GM21515 (cell line): ENCODE results near the gene CELSR2.
"Not testable (repeated sequence)": the region's sequence is repeated elsewhere in the genome, so short reads cannot be mapped to it uniquely, and the experiment has no call there.

ENCODE experiments used
- ATAC-seq: cut with Tn5 transposase; IDR thresholded peaks from one replicate; pipeline ENCODE4 v1.9.1; 2021; ENCODE audit not compliant: unreplicated experiment

The CELSR2 gene

GRCh38 chr1:109274533-109275476 is 25.5 kb downstream of the CELSR2 start:
- no peak for ATAC-seq

GRCh38 chr1:109275706-109276345 is 26.5 kb downstream of the CELSR2 start:
- ATAC-seq, result no peak

- peak; percentile 79 for ATAC-seq
Observed at GRCh38 chr1:109277434-109278204, 28.3 kb downstream of the CELSR2 start.

- no peak for ATAC-seq
Observed at GRCh38 chr1:109279615-109280278, 30.4 kb downstream of the CELSR2 start.

GRCh38 chr1:109280862-109281261 is 31.5 kb downstream of the CELSR2 start:
- no peak for ATAC-seq

GRCh38 chr1:109281680-109282496 is 32.5 kb downstream of the CELSR2 start:
- ATAC-seq, result no peak

GRCh38 chr1:109282497-109282951 is 33.2 kb downstream of the CELSR2 start:
- ATAC-seq, result no peak

GRCh38 chr1:109282952-109283747 is 33.8 kb downstream of the CELSR2 start, which contains the start of gene PSRC1:
Gene PSRC1 (minus strand): TSS chr1:109283145.
- ATAC-seq, result peak; percentile 94

- ATAC-seq, result no peak
Observed at GRCh38 chr1:109283748-109284600, 34.6 kb downstream of the CELSR2 start.

GRCh38 chr1:109286762-109287161 is 37.4 kb downstream of the CELSR2 start:
- ATAC-seq, result not testable (repeated sequence)

- no peak for ATAC-seq
Observed at GRCh38 chr1:109290137-109290536, 40.8 kb downstream of the CELSR2 start.

GRCh38 chr1:109290998-109291397 is 41.7 kb downstream of the CELSR2 start:
- ATAC-seq, result no peak

GRCh38 chr1:109292364-109292763 is 43.0 kb downstream of the CELSR2 start:
- ATAC-seq, result no peak

GRCh38 chr1:109293026-109293425 is 43.7 kb downstream of the CELSR2 start:
- no peak for ATAC-seq

GRCh38 chr1:109294481-109294880 is 45.1 kb downstream of the CELSR2 start:
- no peak for ATAC-seq

- no peak for ATAC-seq
Observed at GRCh38 chr1:109295712-109296415, 46.5 kb downstream of the CELSR2 start.

- no peak for ATAC-seq
Observed at GRCh38 chr1:109296782-109297181, 47.4 kb downstream of the CELSR2 start.
